Uterus (tissue), 4 donors: ENCODE results near the gene C20orf204. TPM values are rescaled to one million over a fixed set of nuclear protein-coding genes. Genes with fewer than 3 reads are reported as not detected.
A peak's percentile ranks its signal among the peaks of the same experiment; 100 is the strongest.

Experiments
- DNase-seq, 2 donors: peaks; one replicate each; pipeline ENCODE4 v3.0.0-alpha.2; 2019 to 2020
- H3K27ac ChIP-seq, 2 donors: fragments of 200-600 bp; sonication (generic); 1 replicate in 1 of 2; 2 replicates in 1 of 2; pipeline ENCODE4 v1.5.1; 2016 to 2018
- H3K27me3 ChIP-seq, 2 donors: fragments of 200-600 bp; sonication (generic); one replicate each; pipeline ENCODE4 v1.5.1; 2018 to 2019; ENCODE audit warnings: control low read depth in 1 of 2
- H3K36me3 ChIP-seq, 2 donors: fragments of 200-600 bp; sonication (generic); one replicate each; pipeline ENCODE4 v1.5.1; 2019; ENCODE audit warnings: control low read depth in 1 of 2
- H3K4me1 ChIP-seq, 2 donors: fragments of 200-600 bp; sonication (generic); one replicate each; pipeline ENCODE4 v1.5.1; 2018 to 2019; ENCODE audit warnings: control low read depth in 1 of 2
- H3K4me3 ChIP-seq, 2 donors: fragments of 200-600 bp; sonication (generic); 1 replicate in 1 of 2; 2 replicates in 1 of 2; pipeline ENCODE4 v1.5.1; 2018 to 2019; ENCODE audit warnings: mild to moderate bottlenecking in 1 of 2
- H3K9me3 ChIP-seq, 2 donors: fragments of 200-600 bp; sonication (generic); one replicate each; pipeline ENCODE4 v1.5.1; 2019; ENCODE audit warnings: control low read depth in 1 of 2
- CTCF ChIP-seq, 4 experiments: fragments of 200-600 bp in 2 of 4; fragments of 450-650 bp in 2 of 4; sonication (generic) in 2 of 4; IDR thresholded peaks; one replicate each; pipeline ENCODE4 v1.5.1; 2016 to 2019; ENCODE audit warnings: antibody characterized with exemption in 4 of 4, mild to moderate bottlenecking in 2 of 4, moderate library complexity in 1 of 4
- POLR2A ChIP-seq, 2 donors: fragments of 450-650 bp; IDR thresholded peaks; one replicate each; pipeline ENCODE4 v1.6.1; 2016; ENCODE audit warnings: antibody characterized with exemption in 2 of 2, mild to moderate bottlenecking in 1 of 2, moderate library complexity in 1 of 2
- intact Hi-C: fragments of 100-400 bp; cut with DNase I; formaldehyde crosslinking; loops from one replicate; pipeline ENCODE4 v1.15.1; 2023; ENCODE audit warnings: low total_unique reads
- total RNA-seq, 4 donors: library from RNA; depleted of rRNA in 3 of 4; stranded (reverse); fragments of >200 nt in 3 of 4; gene quantifications; one replicate each; pipeline versions ENCODE4 v1.1.0 to v1.2.4, GENCODE V29; 2014 to 2023
- donor health status: DM: yes; HTN: yes; CAD: no.

The C20orf204 gene
- total RNA-seq, 4 donors from 2014 or later: 0.26 to 2.9 (median 1.9) TPM; not detected in 1

GRCh38 chr20:64062596-64063388 lies 26.8 kb downstream of the C20orf204 start, which contains the start of gene TCEA2:
Gene TCEA2 (plus strand): TSS chr20:64063198. CDS start chr20:64063313, 115 bp downstream.
- TF ChIP-seq POLR2A (IDR thresholded peaks at IDR 0.05) (peak; percentile 60 to 78), CTCF (IDR thresholded peaks at IDR 0.05) (peak in 1 of 4 experiments; percentile 58)
- no peaks in the 10 kb centered on the region for H3K36me3 ChIP-seq
- no peaks in the 10 kb centered on the region for H3K27me3 ChIP-seq
- H3K4me3 ChIP-seq: peak within 1 kb of the TSS; percentile 78 to 92
- peaks cover 0 to 20% of the 10 kb centered on the region in 2 donors for H3K4me1 ChIP-seq
- intact Hi-C loops: no loop called here
- no peaks in the 10 kb centered on the region for H3K9me3 ChIP-seq
- H3K27ac ChIP-seq: peak within 1 kb of the TSS; percentile 82 to 85
- DNase-seq: peak; percentile 97

GRCh38 chr20:64063389-64064144 lies 27.6 kb downstream of the C20orf204 start:
- TF ChIP-seq CTCF (IDR thresholded peaks at IDR 0.05) (no peak), POLR2A (IDR thresholded peaks at IDR 0.05) (no peak)
- Histone ChIP-seq H3K27ac (peak overlapping the region; percentile 79 to 81), H3K4me3 (peak overlapping the region; percentile 78 to 92), H3K27me3 (no peaks in the 10 kb centered on the region), H3K4me1 (peaks cover 0 to 20% of the 10 kb centered on the region in 2 donors), H3K36me3 (no peaks in the 10 kb centered on the region), H3K9me3 (no peaks in the 10 kb centered on the region)
- DNase-seq: peak in 1 of 2 donors; percentile 45
- intact Hi-C loops: no loop called here

- intact Hi-C loops: no loop called here
- no peak for DNase-seq
- Histone ChIP-seq H3K4me1 (peaks cover 0 to 20% of the 10 kb centered on the region in 2 donors), H3K36me3 (no peaks in the 10 kb centered on the region), H3K27me3 (no peaks in the 10 kb centered on the region), H3K27ac (peak overlapping the region in 1 of 2 donors; percentile 81), H3K4me3 (peak overlapping the region; percentile 78 to 92), H3K9me3 (no peaks in the 10 kb centered on the region)
- no peak for TF ChIP-seq CTCF (IDR thresholded peaks at IDR 0.05)
- no peak for TF ChIP-seq POLR2A (IDR thresholded peaks at IDR 0.05)
These were observed 28.2 kb downstream of the C20orf204 start for GRCh38 chr20:64064145-64064698.

- Histone ChIP-seq H3K4me3 (no peak overlapping the region), H3K27me3 (no peaks in the 10 kb centered on the region), H3K4me1 (peaks cover 0 to 20% of the 10 kb centered on the region in 2 donors), H3K36me3 (no peaks in the 10 kb centered on the region), H3K27ac (no peak overlapping the region), H3K9me3 (no peaks in the 10 kb centered on the region)
- TF ChIP-seq POLR2A (IDR thresholded peaks at IDR 0.05) (no peak), CTCF (IDR thresholded peaks at IDR 0.05) (no peak)
- intact Hi-C loops: no loop called here
- DNase-seq: no peak
These were observed 29.3 kb downstream of the C20orf204 start for GRCh38 chr20:64065062-64065973.
